GM21526 (cell line): Measurements from ENCODE around the gene SLC17A7.

ENCODE experiments used
- ATAC-seq: cut with Tn5 transposase; IDR thresholded peaks from one replicate; pipeline ENCODE4 v1.9.1; 2021; ENCODE audit warnings: moderate library complexity; ENCODE audit not compliant: unreplicated experiment, low FRiP score

Gene SLC17A7

GRCh38 chr19:49387936-49388372 is 53.4 kb downstream of the SLC17A7 start, which contains the start of gene KASH5:
KASH5 (plus strand) TSS chr19:49388249; CDS start chr19:49390884, 2,635 bp downstream.
- ATAC-seq: no peak

- ATAC-seq: no peak
Measured at GRCh38 chr19:49383599-49383998, 57.7 kb downstream of the SLC17A7 start.

- ATAC-seq: no peak
Measured at GRCh38 chr19:49382639-49383038, 58.7 kb downstream of the SLC17A7 start.

GRCh38 chr19:49380391-49380790 is 60.9 kb downstream of the SLC17A7 start:
- ATAC-seq: no peak
